HPDE6-E6E7 (cell line): ENCODE measurements around the gene OR6C1.
"Not testable (repeated sequence)": the region's sequence is repeated elsewhere in the genome, so short reads cannot be mapped to it uniquely, and the experiment has no call there.

Experiments used
- DNase-seq: peaks from one replicate; pipeline ENCODE4 v3.0.0; 2011; ENCODE audit warnings: missing footprints; ENCODE audit errors: extremely low spot score

OR6C1 gene

DNA sequence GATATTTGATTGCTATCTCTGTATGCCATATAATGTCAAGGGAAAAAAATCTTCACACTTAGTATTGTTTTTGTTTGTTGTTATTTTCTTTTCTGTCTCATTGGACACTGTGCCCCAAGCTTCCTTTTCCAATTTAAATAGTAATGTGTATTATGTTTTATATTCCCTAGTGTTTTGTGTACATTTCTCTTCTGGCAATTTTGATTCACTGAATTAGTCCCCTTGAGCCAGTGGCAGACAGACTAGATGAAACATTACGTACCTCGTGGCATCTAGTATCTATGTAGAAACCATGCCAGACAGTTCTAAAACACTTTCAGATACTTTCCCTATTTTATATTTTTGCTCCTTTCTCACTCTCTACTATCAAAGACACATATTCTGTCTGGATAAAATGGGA, at the start of gene OR6C1:
Gene OR6C1 (plus strand): TSS at position 301 of the 400 bp plus-strand sequence. CDS start 6,257 bp downstream, outside the sequence.
- DNase-seq: no peak

- no peak for DNase-seq
Observed at GRCh38 chr12:55280991-55281390, 33.2 kb upstream of the OR6C1 start.

GRCh38 chr12:55289999-55290398, 24.1 kb upstream of the OR6C1 start:
- DNase-seq: no peak

- no peak for DNase-seq
Observed at GRCh38 chr12:55296469-55296868, 17.7 kb upstream of the OR6C1 start, which contains the start of gene OR6C6. TSS of gene OR6C6 (minus strand) at chr12:55296569. CDS start at chr12:55295232, 1,337 bp downstream.

DNA sequence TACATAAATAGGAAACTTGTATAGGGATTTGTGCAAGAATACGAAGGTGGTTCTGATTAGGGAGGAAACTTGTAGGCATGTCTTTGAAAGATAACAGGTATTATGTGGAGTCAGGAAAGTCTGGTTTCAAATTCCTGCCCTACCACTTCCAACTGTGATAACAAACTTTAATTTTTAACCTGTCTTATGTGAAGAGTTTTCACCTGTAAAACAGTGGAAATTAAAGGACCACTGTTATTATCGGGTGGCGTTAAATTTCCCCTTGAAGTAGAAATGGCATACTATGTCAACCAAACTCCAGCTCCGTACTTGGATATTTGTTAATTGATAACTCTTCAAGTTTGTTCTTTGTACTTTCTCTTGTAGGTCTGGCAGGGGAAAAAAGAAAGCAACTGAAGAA, 6.1 kb downstream of the OR6C1 start:
- DNase-seq: no peak

DNA sequence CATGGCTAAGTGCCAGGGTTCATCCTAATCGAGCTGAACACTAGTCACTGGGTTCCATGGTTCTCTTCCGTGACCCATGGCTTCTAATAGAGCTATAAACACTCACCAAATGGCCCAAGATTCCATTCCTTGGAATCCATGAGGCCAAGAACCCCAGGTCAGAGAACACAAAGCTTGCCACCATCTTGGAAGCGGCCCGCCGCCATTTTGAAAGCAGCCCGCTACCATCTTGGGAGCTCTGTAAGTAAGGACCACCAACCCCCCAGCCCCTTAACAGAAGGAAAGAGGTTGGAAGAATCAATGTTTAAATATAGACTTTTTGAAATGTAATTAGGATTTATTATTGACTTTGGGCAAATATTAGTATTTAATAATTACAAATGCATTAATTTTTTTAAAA, 11.7 kb downstream of the OR6C1 start:
- not testable (repeated sequence) for DNase-seq

DNA sequence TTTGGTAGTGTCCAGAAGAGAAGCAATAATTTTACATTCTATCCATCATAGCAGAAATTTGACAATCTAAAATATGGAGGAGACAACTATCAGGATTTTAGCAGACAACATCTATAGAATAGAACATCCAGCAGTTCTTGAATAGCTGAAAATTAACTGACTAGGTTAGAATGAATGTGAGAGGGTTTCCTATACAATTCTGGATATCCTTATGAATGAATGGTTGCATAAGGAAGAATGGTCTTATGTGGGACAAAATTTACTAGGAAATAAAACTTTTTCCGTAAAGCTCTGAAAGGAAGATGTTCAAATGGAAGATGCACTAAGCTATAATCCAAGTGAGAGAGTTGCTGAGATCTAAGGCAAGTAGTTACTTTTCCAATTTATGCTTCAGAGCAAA, 16.3 kb downstream of the OR6C1 start, which contains the start of gene OR6C3:
Gene OR6C3 (plus strand): TSS at position 301 of the 400 bp plus-strand sequence. CDS start 955 bp downstream, outside the sequence.
- DNase-seq: no peak

- no peak for DNase-seq
Observed at GRCh38 chr12:55336002-55336401, 21.9 kb downstream of the OR6C1 start.

- DNase-seq: not testable (repeated sequence)
Observed at GRCh38 chr12:55355338-55355737, 41.2 kb downstream of the OR6C1 start.

DNA sequence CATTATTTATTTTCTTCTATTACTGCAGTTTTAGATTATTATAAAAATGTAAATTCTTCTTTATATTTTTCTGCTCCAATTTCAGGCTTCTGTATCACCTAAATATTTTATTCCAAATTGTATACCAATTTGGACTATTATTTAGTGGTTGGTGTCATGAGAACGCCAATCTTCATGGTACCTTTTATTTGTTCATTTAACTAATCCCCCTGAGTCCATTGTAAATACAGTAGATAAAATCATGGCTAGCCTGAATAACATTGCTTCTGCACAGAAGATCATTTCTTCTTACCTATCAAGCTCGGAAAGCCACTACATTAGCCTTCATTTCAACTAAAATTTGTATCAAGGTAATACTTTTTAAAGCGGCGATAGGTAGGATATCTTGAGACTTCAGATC, 48.5 kb downstream of the OR6C1 start, which contains the start of gene OR6C75:
Gene OR6C75 (plus strand): TSS at position 301 of the 400 bp plus-strand sequence. CDS start 2,136 bp downstream, outside the sequence.
- no peak for DNase-seq

GRCh38 chr12:55365086-55365485, 50.9 kb downstream of the OR6C1 start:
- no peak for DNase-seq
